Stimulated activated naive CD4-positive, alpha-beta T cell treated with Interleukin-2 at 50 U/mL for 16 hours (primary cell): ENCODE results near the gene ZNFX1.

ENCODE experiments used
- DNase-seq: peaks from one replicate; lab custom pipeline; 2025; lab: John Stamatoyannopoulos, UW

The ZNFX1 gene

DNA sequence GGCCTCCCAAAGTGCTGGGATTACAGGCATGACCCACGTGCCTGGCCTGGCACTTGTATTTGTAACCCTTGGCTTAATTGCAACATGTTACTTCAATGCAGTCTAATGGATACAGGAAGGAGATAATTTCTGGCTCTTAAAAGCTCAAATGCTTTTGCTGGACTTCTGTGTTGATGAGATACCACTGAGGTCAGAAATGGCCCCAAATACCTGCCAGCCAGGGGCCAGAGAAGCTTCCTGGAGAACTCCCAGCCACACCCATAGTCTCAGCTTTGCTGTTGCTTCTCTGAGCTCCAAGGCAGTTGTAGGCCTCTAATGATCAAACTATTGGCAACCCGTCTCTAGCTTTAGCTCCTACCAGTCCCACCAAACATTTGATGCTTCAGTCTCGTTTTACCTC, 14.2 kb upstream of the ZNFX1 start:
- DNase-seq: no peak

DNA sequence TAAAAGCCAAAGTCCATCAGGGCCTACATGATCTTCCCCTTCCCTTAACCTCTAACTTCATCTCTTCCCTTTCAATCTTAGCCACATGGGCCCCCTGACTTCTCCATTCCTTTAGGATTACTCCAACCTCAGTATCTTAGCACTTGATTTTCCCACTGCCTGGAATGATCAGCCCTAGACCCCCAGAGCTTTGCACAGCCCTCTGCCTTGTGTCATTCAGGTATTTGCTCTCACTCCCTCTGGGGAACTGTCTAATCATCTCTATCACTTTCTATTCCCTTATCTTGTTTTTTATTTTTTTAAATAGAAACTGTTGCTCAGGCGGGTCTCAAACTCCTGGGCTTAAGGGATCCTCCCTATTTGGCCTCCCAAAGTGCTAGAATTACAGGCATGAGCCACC, 13.3 kb upstream of the ZNFX1 start:
- no peak for DNase-seq

DNA sequence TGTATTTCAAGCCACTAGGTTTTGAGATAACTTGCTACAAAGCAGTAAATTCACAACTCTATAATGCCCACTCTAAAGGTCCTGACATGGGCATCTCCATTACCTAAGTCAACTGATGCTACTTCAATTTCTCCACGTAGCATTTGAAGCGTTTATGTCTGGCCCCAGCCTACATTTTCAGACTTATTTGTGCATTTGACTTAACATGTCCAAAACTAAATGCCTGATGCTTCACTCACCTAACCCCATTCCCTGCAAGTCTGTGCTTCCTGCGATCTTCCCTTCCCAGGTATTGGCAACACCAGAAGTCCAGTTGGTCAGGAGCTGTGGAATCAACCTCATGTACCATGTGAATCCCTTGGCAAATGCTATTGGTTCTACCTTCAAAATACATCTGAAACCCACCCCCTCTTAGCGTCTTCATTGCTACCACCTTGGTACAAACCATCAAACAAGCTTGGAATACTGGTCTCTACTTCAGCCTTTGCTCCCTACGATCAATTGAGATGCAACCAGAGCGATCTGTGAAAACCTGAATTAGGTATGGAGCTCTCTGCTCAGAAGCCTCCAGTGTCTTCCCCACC, 12.8 kb upstream of the ZNFX1 start:
- DNase-seq: no peak

DNA sequence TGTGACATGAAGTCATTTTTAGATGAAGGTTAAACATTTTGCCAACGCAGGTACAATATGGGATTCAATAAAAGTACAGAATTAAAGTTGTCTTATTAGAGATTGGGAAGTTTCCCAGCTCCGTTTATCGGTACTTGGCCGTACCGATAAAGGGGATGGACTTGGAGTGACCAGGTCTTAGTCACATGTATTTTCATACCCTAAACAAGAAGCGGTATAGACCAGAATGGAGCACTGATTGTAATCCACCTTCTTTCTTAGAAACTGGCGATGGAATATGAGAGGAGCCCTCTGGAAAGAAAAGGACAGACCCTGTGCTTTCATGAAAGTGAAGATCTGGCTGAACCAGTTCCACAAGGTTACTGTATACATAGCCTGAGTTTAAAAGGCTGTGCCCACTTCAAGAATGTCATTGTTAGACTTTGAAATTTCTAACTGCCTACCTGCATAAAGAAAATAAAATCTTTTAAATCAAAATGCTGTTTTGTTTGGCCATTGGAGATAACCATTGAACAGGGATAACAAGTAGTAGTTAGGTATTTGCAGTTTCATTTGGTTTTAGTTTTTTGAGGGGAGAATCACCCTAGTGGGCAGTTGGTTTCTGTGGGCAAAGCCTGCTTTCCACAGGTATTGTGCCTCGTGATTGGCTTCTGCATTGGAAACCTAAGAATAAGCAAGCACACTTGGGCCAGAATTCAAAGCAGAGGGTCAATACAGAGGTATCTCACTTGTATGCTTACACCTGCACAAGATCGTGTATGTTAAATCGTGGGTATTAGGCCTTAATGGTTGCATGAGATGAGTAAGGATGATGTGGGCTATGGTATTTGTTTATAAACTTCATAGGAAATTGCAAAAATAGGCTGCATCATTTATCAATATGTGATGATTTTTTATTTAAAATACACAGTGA, 11.2 kb upstream of the ZNFX1 start:
- no peak for DNase-seq

DNA sequence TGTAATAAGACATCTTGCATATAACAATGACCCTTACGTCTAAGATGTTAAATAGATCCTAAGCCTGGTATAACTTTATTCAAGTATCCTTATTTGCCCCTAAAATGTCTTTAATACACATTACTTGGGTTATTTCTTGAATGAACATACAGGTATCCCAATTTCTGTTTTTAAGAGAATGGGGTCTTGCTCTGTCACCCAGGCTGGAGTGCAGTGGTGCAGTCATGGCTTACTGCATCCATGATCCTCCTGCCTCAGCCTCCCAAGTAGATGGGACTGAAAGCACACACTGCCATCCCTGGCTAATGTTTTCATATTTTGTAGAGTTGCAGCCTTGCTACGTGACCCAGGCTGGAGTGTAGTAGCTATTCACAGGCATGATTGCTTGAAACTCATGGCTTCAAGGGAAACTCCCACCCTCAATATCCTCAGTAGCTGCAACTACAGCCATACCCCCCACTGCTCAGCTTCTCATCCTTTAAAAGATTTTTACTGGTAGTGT, 10.4 kb upstream of the ZNFX1 start:
- DNase-seq: no peak

DNA sequence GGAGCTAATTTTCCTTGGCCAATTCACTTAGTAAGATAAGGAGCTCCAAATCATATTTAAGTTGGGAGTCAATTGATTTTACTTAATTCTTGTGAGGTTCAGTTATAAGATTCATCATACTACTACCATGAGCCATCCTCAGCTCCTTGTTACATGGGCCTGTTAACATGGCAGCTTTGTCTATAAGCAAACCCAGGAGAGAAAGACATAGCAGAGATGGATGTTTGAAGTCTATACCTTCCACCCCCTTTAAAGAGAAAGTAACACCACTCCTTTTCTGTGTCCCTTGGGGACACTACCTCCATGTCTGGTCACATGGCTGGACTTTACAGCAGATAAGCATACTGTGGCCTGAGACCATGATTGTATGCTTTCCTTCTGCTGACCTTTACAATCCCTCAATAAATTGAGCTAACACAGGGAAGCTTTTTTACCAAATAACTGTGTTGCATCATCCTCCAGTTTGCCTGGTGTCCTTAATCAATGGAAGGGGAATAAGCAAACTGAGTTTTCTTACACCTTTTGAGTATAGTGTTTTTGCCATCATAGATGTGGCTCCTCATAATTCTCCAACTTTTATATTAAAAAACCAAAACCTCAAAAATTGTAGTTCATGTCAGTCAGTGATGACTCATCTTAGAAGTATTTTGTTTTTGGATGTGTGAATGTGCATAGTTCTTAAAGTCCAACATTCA, 9.8 kb upstream of the ZNFX1 start:
- no peak for DNase-seq

DNA sequence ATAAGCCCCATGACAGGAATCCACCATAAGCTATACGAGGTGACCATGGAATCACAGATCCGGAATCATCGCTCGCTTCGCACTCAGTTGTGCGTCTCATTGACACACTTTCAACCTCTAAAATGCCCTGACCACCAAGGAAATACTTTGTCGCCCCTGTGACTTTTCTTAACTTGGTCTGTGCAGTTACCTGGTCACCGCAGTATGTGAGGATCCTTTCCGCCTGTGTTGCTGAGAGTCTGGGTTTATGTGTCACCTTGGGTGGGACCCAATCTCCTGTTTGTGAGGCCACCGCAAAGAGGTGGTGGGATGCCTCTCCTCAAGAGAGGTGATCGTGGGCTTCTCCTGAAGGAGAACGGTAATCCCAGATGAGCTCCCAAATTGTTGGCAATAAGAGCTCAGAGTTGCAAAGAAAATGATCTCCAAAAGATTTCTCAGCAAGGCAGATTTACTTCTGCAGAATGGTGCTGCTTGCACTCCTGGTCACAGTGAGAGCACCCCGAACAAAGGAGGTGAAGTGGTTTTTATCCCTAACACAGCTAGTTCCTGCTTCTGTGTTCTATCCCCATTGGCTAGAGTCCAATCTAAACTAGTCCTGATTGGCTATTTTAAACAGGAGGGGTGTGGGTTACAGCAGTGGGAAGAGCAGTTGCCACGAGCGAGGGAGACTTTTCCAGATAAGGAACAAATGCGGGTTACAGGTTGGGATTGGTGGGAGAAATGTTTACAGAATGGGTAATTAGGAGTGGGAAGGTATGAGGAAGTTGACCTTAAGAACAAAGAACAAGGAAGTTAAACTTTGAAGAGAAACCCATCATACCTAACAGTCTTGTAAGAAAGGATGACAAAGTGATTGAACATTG, 9.1 kb upstream of the ZNFX1 start:
- DNase-seq: no peak

DNA sequence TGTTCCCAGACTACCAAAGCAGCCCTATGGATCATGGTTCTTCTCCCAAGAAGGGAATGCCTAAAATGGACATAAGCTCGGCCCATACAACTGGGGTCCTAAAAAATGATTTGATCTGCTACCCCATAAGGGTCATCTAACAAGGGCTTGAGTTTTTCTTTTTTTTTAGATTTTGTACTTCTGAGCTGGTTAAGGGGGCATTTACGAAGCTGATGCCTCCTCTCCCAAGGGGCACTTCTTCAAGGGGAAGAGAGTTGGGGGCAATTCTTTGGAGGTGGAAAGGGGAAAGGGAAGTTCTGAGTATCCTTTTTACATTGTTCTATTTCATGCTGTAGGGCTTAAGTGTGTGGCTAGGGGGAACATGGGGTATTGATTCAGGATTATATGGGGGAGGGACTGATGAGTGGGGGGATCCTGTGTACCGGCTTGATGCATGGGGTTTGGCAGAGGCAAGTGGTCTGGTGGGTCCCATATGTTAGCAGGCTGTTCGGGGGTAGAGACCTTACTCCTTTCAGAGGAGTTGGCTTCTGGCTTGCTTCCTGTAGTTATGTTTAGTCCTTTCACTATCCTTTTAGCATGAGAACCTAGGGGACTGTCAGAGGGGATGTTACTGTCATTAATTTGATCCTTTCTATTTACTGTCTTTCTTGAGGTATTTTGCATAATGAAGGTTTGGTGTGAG, 8.1 kb upstream of the ZNFX1 start:
- DNase-seq: no peak

DNA sequence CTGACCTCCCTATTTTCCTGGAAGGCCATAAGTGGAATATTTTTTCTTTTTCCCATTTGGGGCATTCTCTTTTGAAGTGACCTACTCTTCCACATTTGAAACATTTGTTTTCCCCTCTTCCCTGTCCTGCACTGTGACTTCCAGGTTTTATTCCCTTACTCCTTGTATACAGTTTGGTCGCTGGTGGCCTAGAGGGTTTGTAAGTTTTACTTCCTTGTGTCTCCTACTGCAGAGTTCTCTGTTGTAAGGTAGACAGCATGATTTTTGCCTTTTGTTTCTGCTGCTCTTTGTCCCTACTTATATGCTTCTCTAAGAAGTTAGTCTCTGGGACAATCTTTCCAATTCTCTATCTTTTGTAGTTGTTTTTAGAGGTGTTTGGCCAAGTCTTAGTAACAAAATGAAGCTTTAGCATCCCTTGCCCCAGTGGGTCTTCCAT, 7.4 kb upstream of the ZNFX1 start:
- no peak for DNase-seq

DNA sequence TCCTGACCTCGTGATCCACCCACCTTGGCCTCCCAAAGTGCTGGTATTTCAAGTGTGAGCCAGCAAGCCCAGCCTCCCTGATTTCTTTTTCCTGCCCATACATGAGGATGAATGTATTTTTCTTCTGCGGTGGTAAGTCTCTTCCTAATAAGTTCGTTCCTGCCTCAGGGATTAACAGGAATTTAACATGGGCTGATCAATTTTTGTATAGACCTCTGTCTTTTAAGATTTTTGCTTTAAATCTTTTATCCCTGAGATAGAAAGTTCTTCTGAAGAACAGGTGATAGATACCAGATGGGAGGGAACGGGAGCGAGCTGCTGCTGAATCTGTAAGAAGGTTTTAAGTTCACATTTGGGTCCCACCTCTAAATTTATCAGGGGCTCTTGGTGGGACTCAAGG, 7.0 kb upstream of the ZNFX1 start:
- no peak for DNase-seq

DNA sequence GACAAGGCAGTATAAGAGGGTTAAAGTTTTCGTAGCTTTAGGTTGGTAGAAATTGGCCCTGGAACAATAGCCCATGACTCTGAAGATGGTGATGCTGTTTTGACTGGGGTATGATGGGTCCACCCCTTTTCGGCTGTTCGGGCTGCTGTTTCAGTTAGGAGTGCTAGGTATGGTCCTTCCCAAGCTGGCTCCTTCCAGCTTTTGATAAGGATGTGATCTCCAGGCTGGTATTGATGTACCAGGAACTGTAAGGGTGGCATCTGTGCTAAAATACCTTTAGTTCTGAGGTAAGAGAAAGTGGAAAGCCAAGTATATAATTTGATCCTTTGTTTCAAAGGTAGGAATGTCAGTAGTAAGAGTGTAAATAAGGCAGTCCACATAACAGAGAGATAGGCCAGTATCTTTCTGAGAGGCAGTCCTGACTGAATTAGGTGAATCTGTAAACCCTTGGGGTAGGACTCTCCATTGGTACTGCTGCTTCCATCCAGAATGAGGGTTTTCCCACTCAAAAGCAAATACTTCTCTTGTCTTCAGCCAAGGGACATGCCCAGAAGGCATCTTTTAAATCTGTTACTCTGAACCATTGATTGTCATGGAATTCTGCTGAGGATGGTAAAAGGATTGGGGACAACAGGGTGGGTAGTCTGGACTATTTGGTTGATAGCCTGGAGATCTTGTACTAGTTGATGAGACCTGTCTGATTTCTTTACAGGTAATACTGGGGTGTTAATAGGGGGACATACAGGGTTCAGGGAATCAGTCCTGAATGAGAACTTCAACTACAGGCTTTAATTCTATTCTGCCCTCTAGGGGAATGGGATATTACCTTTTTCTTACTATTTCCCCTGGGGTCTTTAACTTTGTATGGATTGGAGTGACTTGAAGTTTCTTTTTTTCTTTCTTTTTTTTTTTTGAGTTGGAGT, 6.1 kb upstream of the ZNFX1 start:
- DNase-seq: no peak

DNA sequence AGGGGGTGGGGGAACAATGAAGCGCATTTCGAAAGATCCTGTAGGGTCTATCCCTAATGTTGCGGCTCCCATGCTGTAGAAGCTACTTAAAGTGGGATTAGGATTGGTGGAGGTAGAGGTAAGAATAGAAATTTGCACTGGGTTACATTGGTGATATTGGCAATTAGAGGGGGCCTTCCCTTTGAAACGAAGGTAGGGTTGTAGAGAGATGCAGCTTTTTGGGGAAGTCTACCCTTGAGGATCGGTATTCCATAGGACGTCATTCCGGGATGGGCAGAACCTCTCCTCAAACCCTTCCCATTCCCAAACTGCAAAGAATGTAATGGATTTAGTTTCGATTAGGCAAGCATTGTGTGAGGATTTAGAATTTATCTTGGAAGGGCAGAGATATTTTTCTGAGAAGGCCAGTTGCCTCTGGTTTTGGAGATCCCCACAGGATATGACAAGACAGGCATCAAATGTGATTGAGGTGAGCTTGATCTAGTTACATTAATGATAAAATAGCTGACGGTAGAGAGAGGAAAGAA, 5.4 kb upstream of the ZNFX1 start:
- DNase-seq: no peak

DNA sequence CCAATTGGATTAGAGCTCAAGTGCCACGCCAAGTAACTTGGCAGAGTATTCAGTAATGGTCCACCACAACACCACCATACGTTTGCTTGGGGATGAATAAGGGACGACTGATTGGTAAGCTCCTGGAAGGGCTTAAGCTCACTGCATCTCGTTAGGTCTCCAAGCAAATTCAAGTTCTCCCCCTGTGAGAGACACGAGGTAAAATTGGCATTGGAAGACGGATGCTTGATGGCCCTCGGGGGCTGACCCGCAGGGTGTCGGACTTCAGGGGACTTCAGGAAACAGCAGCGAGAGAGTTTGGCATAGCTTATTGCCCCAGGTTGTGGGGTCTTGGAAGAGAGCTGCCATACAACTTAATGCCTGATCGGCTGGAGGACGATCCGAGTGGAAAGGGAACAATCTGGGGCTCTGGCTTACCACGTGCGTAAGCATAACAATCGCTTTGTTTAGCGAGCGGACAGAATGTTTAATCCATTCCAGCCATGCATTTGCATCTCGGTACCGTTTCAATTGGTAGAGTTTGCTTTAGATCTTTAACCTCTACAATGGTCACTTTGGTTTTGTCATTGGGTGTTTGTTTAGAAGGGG, 4.8 kb upstream of the ZNFX1 start:
- DNase-seq: no peak

DNA sequence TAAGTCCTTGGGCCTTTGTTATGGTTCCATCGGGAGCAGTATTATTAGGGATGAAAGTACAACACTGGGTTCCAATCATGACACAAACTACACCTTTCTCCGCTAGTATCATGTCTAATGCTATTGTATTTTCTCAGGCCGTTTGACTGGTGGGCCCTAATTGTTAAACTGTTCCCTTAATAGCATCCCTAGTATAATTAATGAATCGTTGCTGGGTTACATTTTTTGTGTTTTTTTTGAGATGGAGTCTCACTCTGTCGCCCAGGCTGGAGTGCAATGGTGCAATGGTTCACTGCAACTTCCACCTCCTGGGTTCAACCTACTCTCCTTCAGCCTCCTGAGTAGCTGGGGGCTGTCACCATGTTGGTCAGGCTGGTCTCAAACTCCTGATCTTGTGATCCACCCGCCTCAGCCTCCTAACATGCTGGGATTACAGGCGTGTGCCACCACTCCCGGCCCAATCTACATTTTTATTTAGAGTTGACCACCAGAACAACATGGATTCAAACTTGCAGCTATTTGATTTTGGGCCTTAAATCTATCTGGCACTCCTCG, 4.1 kb upstream of the ZNFX1 start:
- DNase-seq: no peak

DNA sequence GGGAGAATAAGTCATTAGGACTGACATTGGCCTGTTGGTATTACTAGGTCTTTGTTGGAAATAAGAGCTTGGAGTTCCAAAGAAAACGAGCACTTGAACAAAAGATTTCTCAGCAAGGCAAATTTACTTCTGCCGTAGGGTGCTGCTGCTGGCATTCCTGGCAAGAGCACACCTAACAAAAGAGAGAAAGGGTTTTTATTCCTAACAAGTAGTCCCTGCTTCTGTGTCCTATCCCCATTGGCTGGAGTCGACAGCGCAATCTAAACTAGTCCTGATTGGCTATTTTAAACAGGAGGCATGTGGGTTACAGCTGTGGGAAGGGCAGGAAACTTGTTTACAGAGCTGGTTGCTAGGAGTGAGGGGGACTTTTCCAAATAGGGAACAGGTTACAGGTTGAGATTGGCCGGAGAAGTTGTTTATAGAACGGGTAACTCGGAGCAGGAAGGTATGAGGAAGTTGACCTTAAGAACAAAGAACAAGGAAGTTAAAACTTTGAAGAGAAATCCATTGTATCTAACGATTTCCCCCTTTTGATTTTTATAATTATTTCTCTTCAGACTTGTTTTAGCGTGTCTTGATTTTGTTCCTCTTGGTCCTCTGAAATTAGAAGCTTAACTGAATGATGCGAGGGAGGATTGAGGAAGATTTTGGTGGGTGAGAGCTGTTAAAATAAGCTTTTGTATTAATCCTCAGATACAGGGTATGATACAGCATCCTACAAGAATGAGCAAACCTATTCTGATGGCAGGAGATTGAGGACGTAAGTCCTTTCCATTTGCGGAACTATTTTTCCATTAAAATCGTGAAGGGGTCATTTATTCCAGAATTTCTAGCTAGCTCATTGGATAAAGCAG, 3.4 kb upstream of the ZNFX1 start:
- DNase-seq: no peak

DNA sequence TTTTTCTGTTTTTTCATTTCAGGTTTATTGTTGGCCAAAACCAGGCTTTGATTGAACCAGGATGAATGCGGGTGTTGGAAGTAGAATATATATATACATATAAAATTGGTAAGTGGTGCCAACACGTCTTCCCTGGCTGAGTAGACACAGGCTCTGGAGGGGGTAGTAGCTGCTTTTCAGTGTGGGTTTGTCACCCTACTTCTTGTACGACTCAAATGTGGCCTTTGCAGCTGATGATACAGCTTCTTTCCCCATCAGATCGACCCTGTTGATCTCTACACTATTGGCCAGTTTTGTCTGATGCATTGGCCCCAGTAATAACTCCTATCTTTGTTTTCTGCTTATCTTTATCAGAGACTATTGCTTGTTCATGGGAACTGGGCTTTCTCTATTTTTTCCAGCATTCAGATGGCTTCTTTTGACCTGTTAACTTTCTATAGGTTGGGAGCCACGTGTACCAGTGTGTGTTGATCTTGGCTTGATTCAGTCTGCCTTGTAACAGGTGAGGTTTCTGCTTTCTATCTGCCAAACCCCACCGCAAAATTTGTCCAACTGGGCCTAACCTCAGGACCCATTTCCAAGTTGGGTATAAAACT, 2.7 kb upstream of the ZNFX1 start:
- DNase-seq: no peak

DNA sequence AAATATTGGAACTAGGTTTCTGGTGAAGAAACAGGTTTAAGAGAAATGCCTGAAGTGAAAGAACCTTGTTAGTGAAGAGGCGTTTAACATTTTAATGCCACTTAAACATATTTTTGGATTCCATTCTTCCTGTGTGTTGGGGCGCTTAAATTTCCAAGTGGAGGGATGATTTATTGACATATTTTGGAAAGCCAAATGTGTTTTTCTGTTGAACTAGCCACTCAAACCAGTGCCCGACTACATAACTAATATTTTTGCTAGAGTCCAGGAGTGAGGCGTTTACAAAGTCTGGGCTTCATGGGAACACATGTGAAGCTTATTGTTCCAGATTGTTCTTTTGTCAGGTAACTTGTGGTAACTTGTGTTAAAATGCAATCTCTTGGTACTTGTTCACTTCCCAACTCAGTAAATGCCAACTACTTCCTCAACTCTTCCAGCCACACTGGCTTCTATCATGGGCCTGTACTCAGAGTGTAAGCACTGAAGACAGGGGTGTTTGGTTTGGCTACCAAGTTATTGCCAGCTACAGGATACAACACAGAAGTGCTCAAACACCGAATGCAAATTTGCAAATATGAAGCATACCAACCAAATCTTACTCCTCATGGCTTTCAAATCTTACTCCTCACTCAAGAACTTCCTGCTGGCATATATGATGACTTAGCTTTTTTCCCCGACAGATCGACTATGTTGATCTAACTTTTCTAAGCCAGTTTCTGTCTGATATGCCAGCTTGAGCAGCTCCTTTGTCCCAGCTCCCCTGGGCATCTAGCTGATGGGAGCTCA, 2.0 kb upstream of the ZNFX1 start:
- DNase-seq: no peak
